H1 (cell line): ENCODE measurements around the gene GRK5. TPM values are rescaled to one million over a fixed set of nuclear protein-coding genes. Genes with fewer than 3 reads are reported as not detected.

Source experiments
- CHD7 ChIP-seq: fragments of 300-600 bp; sonication (generic); IDR thresholded peaks from 2 replicates; pipeline ENCODE4 v1.7.1; 2012; ENCODE audit warnings: low read length, moderate library complexity, mild to moderate bottlenecking, inconsistent platforms; ENCODE audit not compliant: insufficient replicate concordance
- NRF1 ChIP-seq: IDR thresholded peaks from 2 replicates; pipeline ENCODE4 v1.6.1; 2011; ENCODE audit warnings: mild to moderate bottlenecking, low read depth, low read length, improper control_type of control experiment
- YY1 ChIP-seq: IDR thresholded peaks from 2 replicates; pipeline ENCODE4 v1.6.1; 2011; ENCODE audit warnings: low read depth, mild to moderate bottlenecking, low read length
- polyA plus RNA-seq, 7 experiments: library from polyadenylated mRNA; depleted of rRNA in 3 of 7; stranded (reverse) in 5 of 7; unstranded in 2 of 7; fragments of >200 nt in 5 of 7; fragments of 200-250 nt in 2 of 7; gene quantifications; 1 replicate in 5 of 7; 2 replicates in 1 of 7; 4 replicates in 1 of 7; pipeline versions ENCODE4 v1.2.1 to v1.2.3, GENCODE V29; 2011 to 2013; ENCODE audit warnings: missing spikeins in 2 of 7, mixed read lengths in 2 of 7
- total RNA-seq: library from RNA; stranded (reverse); fragmentation: NEBNext Ultra II Directional; extraction: Animal tissue kit (Norgen Biotek cat#: 25700); gene quantifications from 2 replicates; pipeline ENCODE4 v1.2.1, GENCODE V29; 2021

GRK5 gene
- total and polyA plus RNA-seq, 2 of the 8 experiments (the other 6 are each of a cell fraction or from before 2014, with no cell fraction given): 0.54 to 2.5 TPM

- TF ChIP-seq CHD7 (no peak), NRF1 (no peak), YY1 (no peak)
Measured at GRCh38 chr10:119296703-119297102, 89.3 kb downstream of the GRK5 start (continued).
